ENCODE data around the gene RAPGEF5.
"Not testable (repeated sequence)": the region's sequence is repeated elsewhere in the genome, so short reads cannot be mapped to it uniquely, and the experiment has no call there.

Gene RAPGEF5

GRCh38 chr7:22082553-22082885 lies 274.4 kb downstream of the RAPGEF5 start:
- no peak for DNase-seq (ENCODE audit: low read depth)

GRCh38 chr7:22080219-22080618 lies 276.7 kb downstream of the RAPGEF5 start:
- not testable (repeated sequence) for DNase-seq (ENCODE audit: low read depth)

GRCh38 chr7:22078872-22079271 lies 278.1 kb downstream of the RAPGEF5 start:
- not testable (repeated sequence) for DNase-seq (ENCODE audit: low read depth)

- no peak for DNase-seq (ENCODE audit: low read depth)
Observed at GRCh38 chr7:22075561-22075960, 281.4 kb downstream of the RAPGEF5 start.

- no peak for DNase-seq (ENCODE audit: low read depth)
Observed at GRCh38 chr7:22074897-22075296, 282.1 kb downstream of the RAPGEF5 start.
